IMR-90 (cell line): ENCODE results near the gene KIF16B. TPM values are rescaled to one million over a fixed set of nuclear protein-coding genes. Genes with fewer than 3 reads are reported as not detected.

Source experiments
- ATAC-seq: fragments of 200-7000 bp; cut with Tn5 transposase; 2 replicates; pipeline ENCODE4 v1.9.1; 2020; ENCODE audit warnings: low read depth, mild to moderate bottlenecking, moderate library complexity
- BruUV-seq: library from RNA; stranded (reverse); fragments of 400-500 nt; replicated peaks from 2 replicates; lab custom pipeline; 2021; lab: Mats Ljungman, UMichigan
- CTCF ChIA-PET: fragments of 300-600 bp; formaldehyde crosslinking; extraction: SDS; loops from one replicate; lab custom pipeline; 2021; ENCODE audit warnings: antibody characterized with exemption; lab: Yijun Ruan, JAX
- POLR2A ChIA-PET: fragments of 300-600 bp; sonication (Branson Sonifier 250); formaldehyde crosslinking; loops from one replicate; lab custom pipeline; 2022; ENCODE audit warnings: antibody characterized with exemption; ENCODE audit not compliant: unreplicated experiment; lab: Charles Lee
- DNase-seq: peaks from one replicate; pipeline ENCODE4 v3.0.0; 2013
- H2AFZ ChIP-seq: replicated peaks from 2 replicates; pipeline ENCODE3; 2013; ENCODE audit warnings: low read length, mild to moderate bottlenecking; ENCODE audit not compliant: poor library complexity
- H2AK5ac ChIP-seq: 2 replicates; pipeline ENCODE4 v1.6.1; 2013; ENCODE audit warnings: low read depth, low read length, inconsistent platforms
- H2AK9ac ChIP-seq: replicated peaks from 2 replicates; pipeline ENCODE3; 2013; ENCODE audit warnings: mild to moderate bottlenecking, low read depth, low read length, moderate library complexity; ENCODE audit not compliant: poor library complexity
- H2BK120ac ChIP-seq: 2 replicates; pipeline ENCODE4 v1.6.1; 2013; ENCODE audit warnings: low read depth, low read length, inconsistent platforms
- H2BK15ac ChIP-seq: 3 replicates; pipeline ENCODE4 v1.6.1; 2013; ENCODE audit warnings: low read depth, low read length, inconsistent platforms
- H2BK20ac ChIP-seq: 2 replicates; pipeline ENCODE4 v1.6.1; 2013; ENCODE audit warnings: low read depth, mild to moderate bottlenecking, inconsistent platforms, low read length, moderate library complexity
- H2BK5ac ChIP-seq: 2 replicates; pipeline ENCODE4 v1.6.1; 2013; ENCODE audit warnings: mild to moderate bottlenecking, low read depth, low read length, inconsistent platforms; ENCODE audit not compliant: poor library complexity, severe bottlenecking
- H3K14ac ChIP-seq: replicated peaks from 2 replicates; pipeline ENCODE4 v1.6.1; 2013; ENCODE audit warnings: low read depth, low read length, inconsistent platforms
- H3K18ac ChIP-seq: 2 replicates; pipeline ENCODE4 v1.6.1; 2013; ENCODE audit warnings: low read depth, low read length, control low read depth
- H3K23ac ChIP-seq: 2 replicates; pipeline ENCODE4 v1.6.1; 2013; ENCODE audit warnings: low read depth, low read length, inconsistent platforms
- H3K27ac ChIP-seq: 2 replicates; pipeline ENCODE4 v1.5.1; 2013; ENCODE audit warnings: mild to moderate bottlenecking, control low read depth, low read length; ENCODE audit not compliant: insufficient read depth
- H3K27me3 ChIP-seq: 2 replicates; pipeline ENCODE4 v1.6.1; 2013; ENCODE audit warnings: low read length; ENCODE audit not compliant: control insufficient read depth, insufficient read depth
- H3K36me3 ChIP-seq: 2 replicates; pipeline ENCODE4 v1.6.1; 2013; ENCODE audit warnings: low read length, mixed read lengths; ENCODE audit not compliant: control insufficient read depth, insufficient read depth
- H3K4ac ChIP-seq: 2 replicates; pipeline ENCODE4 v1.6.1; 2013; ENCODE audit warnings: low read depth, low read length, inconsistent platforms
- H3K4me1 ChIP-seq: 2 replicates; pipeline ENCODE4 v1.6.1; 2013; ENCODE audit warnings: low read length, mixed read lengths; ENCODE audit not compliant: control insufficient read depth, insufficient read depth
- H3K4me2 ChIP-seq: 2 replicates; pipeline ENCODE4 v1.6.1; 2013; ENCODE audit warnings: low read depth, mild to moderate bottlenecking, control low read depth, low read length, moderate library complexity
- H3K4me3 ChIP-seq: 2 replicates; pipeline ENCODE4 v1.5.1; 2013; ENCODE audit warnings: low read depth, mild to moderate bottlenecking, control low read depth, low read length, moderate library complexity; ENCODE audit not compliant: insufficient read depth
- H3K56ac ChIP-seq: 2 replicates; pipeline ENCODE4 v1.6.1; 2013; ENCODE audit warnings: low read length, inconsistent platforms; ENCODE audit not compliant: insufficient read depth; ENCODE audit errors: extremely low read depth
- H3K79me1 ChIP-seq, 2 experiments: 2 replicates each; pipeline ENCODE4 v1.6.1; 2013; ENCODE audit warnings: low read length in 2 of 2, inconsistent platforms in 1 of 2, low read depth in 1 of 2
- H3K9ac ChIP-seq: 2 replicates; pipeline ENCODE4 v1.6.1; 2013; ENCODE audit warnings: low read depth, low read length, control low read depth
- H3K9me1 ChIP-seq: 2 replicates; pipeline ENCODE4 v1.6.1; 2013; ENCODE audit warnings: low read length, inconsistent platforms; ENCODE audit not compliant: insufficient read depth
- H3K9me3 ChIP-seq: 2 replicates; pipeline ENCODE4 v1.6.1; 2013; ENCODE audit warnings: low read length; ENCODE audit not compliant: control insufficient read depth, insufficient read depth
- H4K20me1 ChIP-seq: 2 replicates; pipeline ENCODE4 v1.6.1; 2013; ENCODE audit warnings: low read length, inconsistent platforms; ENCODE audit not compliant: insufficient read depth
- H4K5ac ChIP-seq: 2 replicates; pipeline ENCODE4 v1.6.1; 2013; ENCODE audit warnings: mild to moderate bottlenecking, low read depth, low read length, control low read depth
- H4K8ac ChIP-seq, 2 experiments: 2 replicates each; pipeline ENCODE4 v1.6.1; 2013; ENCODE audit warnings: low read depth in 2 of 2, low read length in 2 of 2, control low read depth in 1 of 2, inconsistent platforms in 1 of 2
- H4K91ac ChIP-seq: 2 replicates; pipeline ENCODE4 v1.6.1; 2013; ENCODE audit warnings: low read depth, low read length, inconsistent platforms; ENCODE audit not compliant: insufficient read depth
- BHLHE40 ChIP-seq: fragments of 150-350 bp; IDR thresholded peaks from 2 replicates; pipeline ENCODE4 v1.6.1; 2016; ENCODE audit warnings: mild to moderate bottlenecking, low read depth, low read length
- FOS ChIP-seq: fragments of 150-350 bp; IDR thresholded peaks from 2 replicates; pipeline ENCODE4 v1.6.1; 2016; ENCODE audit warnings: low read depth, low read length
- MAFK ChIP-seq: IDR thresholded peaks from 2 replicates; pipeline ENCODE4 v1.6.1; 2012; ENCODE audit warnings: low read depth, low read length, improper control_type of control experiment
- MAZ ChIP-seq: IDR thresholded peaks from 2 replicates; pipeline ENCODE4 v1.6.1; 2012; ENCODE audit warnings: low read depth, mild to moderate bottlenecking, low read length, improper control_type of control experiment, moderate library complexity, borderline replicate concordance
- RFX5 ChIP-seq: IDR thresholded peaks from 2 replicates; pipeline ENCODE4 v1.8.0; 2012; ENCODE audit warnings: low read depth, mild to moderate bottlenecking, low read length, moderate library complexity
- WGBS, 2 experiments: methylation state at CpG; one replicate each; pipeline versions ENCODE4 v1.1.5 to v1.1.7; 2013; ENCODE audit warnings: missing lambda C conversion rate in 2 of 2; ENCODE audit not compliant: insufficient read length in 1 of 2; ENCODE audit errors: extremely low coverage in 2 of 2; 5-methylcytosine and 5-hydroxymethylcytosine counted together
- dilution Hi-C: fragments of 300-500 bp; cut with HindIII; formaldehyde crosslinking; loops from one replicate; pipeline ENCODE4 v1.14.3; 2018; ENCODE audit warnings: low sequenced_read_pairs; ENCODE audit not compliant: unreplicated experiment
- in situ Hi-C: fragments of 300-500 bp; cut with MboI; formaldehyde crosslinking; loops from 3 replicates; pipeline ENCODE4 v1.14.3; 2019; ENCODE audit warnings: low sequenced_read_pairs, inconsistent platforms, mixed read lengths
- intact Hi-C: fragments of 100-400 bp; cut with micrococcal nuclease; formaldehyde crosslinking; loops from 2 replicates; pipeline ENCODE4 v1.10.0; 2022
- polyA plus RNA-seq, 3 experiments: library from polyadenylated mRNA; depleted of rRNA; stranded (reverse); fragments of >200 nt; gene quantifications; 2 replicates each; pipeline ENCODE4 v1.2.3, GENCODE V29; 2012; ENCODE audit warnings: low replicate concordance in 1 of 3
- total RNA-seq: library from RNA; depleted of rRNA; stranded (reverse); fragments of >200 nt; gene quantifications from 2 replicates; pipeline ENCODE4 v1.2.3, GENCODE V29; 2012
- TF ChIP-seq, protein P1 (sequence below): fragments of 150-350 bp; IDR thresholded peaks from 2 replicates; pipeline ENCODE4 v1.6.1; 2017; ENCODE audit warnings: mild to moderate bottlenecking, antibody characterized with exemption, low read length, low read depth

Gene KIF16B
- total and polyA plus RNA-seq, 2 of the 4 experiments (the other 2 are of a cell fraction) = 4.7 to 10.0 TPM

DNA sequence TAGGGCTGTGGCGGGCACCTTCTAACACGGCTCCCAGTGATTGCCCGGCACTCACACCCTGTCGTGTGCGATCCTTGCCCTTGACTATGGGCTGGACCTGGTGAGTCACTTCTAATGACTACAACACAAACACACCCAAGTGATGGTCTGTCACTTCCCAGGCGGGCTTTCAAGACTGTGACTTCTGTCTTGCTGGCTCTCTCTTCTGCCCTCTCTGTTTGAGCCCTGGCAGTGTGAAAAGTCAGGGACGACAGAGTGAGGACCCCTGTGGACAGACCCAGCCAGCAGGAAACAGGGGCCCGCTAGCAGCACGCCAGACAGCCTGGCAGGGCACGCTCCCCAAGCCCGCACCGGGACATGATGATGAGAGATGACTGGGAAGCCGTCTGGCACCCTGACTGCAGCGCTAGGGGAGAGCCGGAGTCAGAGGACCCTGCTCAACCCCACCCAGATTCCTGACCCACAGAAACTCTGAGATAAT lies 43.0 kb downstream of the KIF16B start:
- intact Hi-C loops (no loop called here), in situ Hi-C loops (no loop called here), dilution Hi-C loops (no loop called here)
- DNase-seq (peak; percentile 56), ATAC-seq (peak; percentile 30; the same call in 1 of the 2 replicates)
- no peak overlapping the region for H3K23ac ChIP-seq
- no peak overlapping the region for H3K4me2 ChIP-seq
- H2AFZ ChIP-seq = peak overlapping the region; percentile 18
- no peaks in the 10 kb centered on the region for H3K27me3 ChIP-seq
- H3K27ac ChIP-seq = no peak overlapping the region
- TF ChIP-seq FOS = 0 out of 2 replicates have a peak, but pooled peaks have one; percentile 31
- 0 out of 2 replicates have a peak, but pooled peaks have one; percentile 15 for TF ChIP-seq BHLHE40
- TF ChIP-seq, protein P1, sequence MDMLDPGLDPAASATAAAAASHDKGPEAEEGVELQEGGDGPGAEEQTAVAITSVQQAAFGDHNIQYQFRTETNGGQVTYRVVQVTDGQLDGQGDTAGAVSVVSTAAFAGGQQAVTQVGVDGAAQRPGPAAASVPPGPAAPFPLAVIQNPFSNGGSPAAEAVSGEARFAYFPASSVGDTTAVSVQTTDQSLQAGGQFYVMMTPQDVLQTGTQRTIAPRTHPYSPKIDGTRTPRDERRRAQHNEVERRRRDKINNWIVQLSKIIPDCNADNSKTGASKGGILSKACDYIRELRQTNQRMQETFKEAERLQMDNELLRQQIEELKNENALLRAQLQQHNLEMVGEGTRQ = no peak
- no peak for TF ChIP-seq MAZ
- TF ChIP-seq MAFK = no peak
- TF ChIP-seq RFX5 = no peak
- 0 out of 2 replicates have a peak overlapping the region, but pooled peaks have one; percentile 9 for H4K5ac ChIP-seq
- no peak overlapping the region for H3K4me3 ChIP-seq
- no peak overlapping the region for H4K91ac ChIP-seq
- no peak overlapping the region for H2BK5ac ChIP-seq
- H3K9me3 ChIP-seq = no peaks in the 10 kb centered on the region
- H3K4ac ChIP-seq = no peak overlapping the region; the same call in 1 of the 2 replicates
- peaks cover 0 to 13% of the 10 kb centered on the region in 2 experiments; a peak in 3 of 4 replicates for H3K79me1 ChIP-seq
- peaks cover 10% of the 10 kb centered on the region for H3K9me1 ChIP-seq
- BruUV-seq = no TSS peak
- H3K9ac ChIP-seq = no peak overlapping the region
- no peaks in the 10 kb centered on the region for H4K20me1 ChIP-seq
- H2BK120ac ChIP-seq = no peak overlapping the region
- ChIA-PET POLR2A (no interaction called here), CTCF (no interaction called here)
- H2AK5ac ChIP-seq = 0 out of 2 replicates have a peak overlapping the region, but pooled peaks have one; percentile 15
- WGBS, 2 experiments = 93% methylated on average over 5 of the region's 15 CpGs; no CpG with 5 or more reads in 1 of the 2 experiments
- H3K56ac ChIP-seq = no peak overlapping the region
- H3K4me1 ChIP-seq = peaks cover 14% of the 10 kb centered on the region
- no peak overlapping the region for H3K18ac ChIP-seq
- no peak overlapping the region for H2AK9ac ChIP-seq
- H3K14ac ChIP-seq = no peak overlapping the region
- H4K8ac ChIP-seq = no peak overlapping the region
- no peak overlapping the region for H2BK15ac ChIP-seq
- H3K36me3 ChIP-seq = no peaks in the 10 kb centered on the region
- H2BK20ac ChIP-seq = no peak overlapping the region
